ENCODE measurements around the gene ATP10A.

GRCh38 chr15:25733856-25734679 lies 129.1 kb downstream of the ATP10A start:
- TF ChIP-seq POLR2A (IDR thresholded peaks at IDR 0.05) (no peak), EP300 (IDR thresholded peaks at IDR 0.05) (no peak)
- TF ChIP-seq, protein P1, sequence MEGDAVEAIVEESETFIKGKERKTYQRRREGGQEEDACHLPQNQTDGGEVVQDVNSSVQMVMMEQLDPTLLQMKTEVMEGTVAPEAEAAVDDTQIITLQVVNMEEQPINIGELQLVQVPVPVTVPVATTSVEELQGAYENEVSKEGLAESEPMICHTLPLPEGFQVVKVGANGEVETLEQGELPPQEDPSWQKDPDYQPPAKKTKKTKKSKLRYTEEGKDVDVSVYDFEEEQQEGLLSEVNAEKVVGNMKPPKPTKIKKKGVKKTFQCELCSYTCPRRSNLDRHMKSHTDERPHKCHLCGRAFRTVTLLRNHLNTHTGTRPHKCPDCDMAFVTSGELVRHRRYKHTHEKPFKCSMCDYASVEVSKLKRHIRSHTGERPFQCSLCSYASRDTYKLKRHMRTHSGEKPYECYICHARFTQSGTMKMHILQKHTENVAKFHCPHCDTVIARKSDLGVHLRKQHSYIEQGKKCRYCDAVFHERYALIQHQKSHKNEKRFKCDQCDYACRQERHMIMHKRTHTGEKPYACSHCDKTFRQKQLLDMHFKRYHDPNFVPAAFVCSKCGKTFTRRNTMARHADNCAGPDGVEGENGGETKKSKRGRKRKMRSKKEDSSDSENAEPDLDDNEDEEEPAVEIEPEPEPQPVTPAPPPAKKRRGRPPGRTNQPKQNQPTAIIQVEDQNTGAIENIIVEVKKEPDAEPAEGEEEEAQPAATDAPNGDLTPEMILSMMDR (IDR thresholded peaks at IDR 0.05): no peak

All from stomach (tissue), 4 donors.